ENCODE results near the gene CRYGS.

Gene CRYGS

GRCh38 chr3:186593862-186594261 lies 49.7 kb upstream of the CRYGS start (continued):
- TF ChIP-seq ZNF510 (tag by site-specific recombination; IDR thresholded peaks at IDR 0.05; ENCODE audit: insufficient replicate concordance) (no peak), ZNF155 (tag by site-specific recombination; IDR thresholded peaks at IDR 0.05) (no peak), ZNF621 (tag by site-specific recombination; IDR thresholded peaks at IDR 0.05) (no peak), ZNF350 (tag by site-specific recombination; IDR thresholded peaks at IDR 0.05) (no peak)

GRCh38 chr3:186592682-186593081 lies 48.5 kb upstream of the CRYGS start:
- Histone ChIP-seq H3K4me1 (ENCODE audit: control insufficient read depth, insufficient read depth, low read length) (no peaks in the 10 kb centered on the region), H3K4me3 (ENCODE audit: low read depth, low read length) (no peak overlapping the region), H3K36me3 (ENCODE audit: control insufficient read depth in 2 of 2, insufficient read depth in 1 of 2, low read length in 2 of 2) (no peaks in the 10 kb centered on the region), H3K9me3 (ENCODE audit: control insufficient read depth, insufficient read depth, low read depth, low read length) (no peaks in the 10 kb centered on the region), H3K27ac (ENCODE audit: extremely low read depth, low read depth, low read length) (no peak overlapping the region)
- TF ChIP-seq ZNF221 (tag by site-specific recombination; IDR thresholded peaks at IDR 0.05; ENCODE audit: borderline replicate concordance) = no peak
- no peak for TF ChIP-seq ZNF473 (tag by site-specific recombination; IDR thresholded peaks at IDR 0.05)
- TF ChIP-seq EGR2 (tag by site-specific recombination; IDR thresholded peaks at IDR 0.05; ENCODE audit: low read depth) = no peak
- no peak for TF ChIP-seq ZNF266 (tag by site-specific recombination; IDR thresholded peaks at IDR 0.05; ENCODE audit: low read depth)
- TF ChIP-seq ZNF76 (tag by site-specific recombination; IDR thresholded peaks at IDR 0.05; ENCODE audit: borderline replicate concordance, low read depth) = no peak
- CTCF ChIA-PET = interaction anchor here (0.7 kb wide), 1 partner anchor 8 kb away, joined by 4 read pairs; no protein-coding TSS in a partner anchor
- POLR2A ChIA-PET = no interaction called here

GRCh38 chr3:186590580-186591295 lies 46.6 kb upstream of the CRYGS start:
- no peak overlapping the region for H3K4me3 ChIP-seq (ENCODE audit: low read depth, low read length)
- H3K4me1 ChIP-seq (ENCODE audit: control insufficient read depth, insufficient read depth, low read length) = no peaks in the 10 kb centered on the region
- CTCF ChIA-PET = interaction anchor here (0.5 to 8.5 kb wide), 6 partner anchors 19 to 376 kb away, joined by 3 to 59 read pairs (median 3); partner anchors contain the start of gene AHSG
- H3K9me3 ChIP-seq (ENCODE audit: control insufficient read depth, insufficient read depth, low read depth, low read length) = no peaks in the 10 kb centered on the region
- peaks cover 0 to 6% of the 10 kb centered on the region in 2 experiments; a peak in 1 of 3 replicates for H3K36me3 ChIP-seq (ENCODE audit: control insufficient read depth in 2 of 2, insufficient read depth in 1 of 2, low read length in 2 of 2)
- POLR2A ChIA-PET = interaction anchor here (0.7 to 1.2 kb wide), 2 partner anchors 20 to 127 kb away, joined by 3 to 5 read pairs; partner anchors contain the start of gene DNAJB11
- no peak overlapping the region for H3K27ac ChIP-seq (ENCODE audit: extremely low read depth, low read depth, low read length)
- TF ChIP-seq ZNF624 (tag by site-specific recombination; IDR thresholded peaks at IDR 0.05) (no peak), ZNF394 (tag by site-specific recombination; IDR thresholded peaks at IDR 0.05; ENCODE audit: borderline replicate concordance) (no peak), ZNF132 (tag by site-specific recombination; IDR thresholded peaks at IDR 0.05; ENCODE audit: borderline replicate concordance) (no peak), ZSCAN30 (tag by site-specific recombination; IDR thresholded peaks at IDR 0.05) (no peak), PRDM10 (tag by site-specific recombination; IDR thresholded peaks at IDR 0.05) (no peak), PRDM4 (tag by site-specific recombination; IDR thresholded peaks at IDR 0.05) (no peak), SP2 (tag by site-specific recombination; IDR thresholded peaks at IDR 0.05) (no peak), ZNF280C (tag by site-specific recombination; IDR thresholded peaks at IDR 0.05) (no peak)
